HG03045 (cell line): ENCODE measurements around the gene VTCN1.
"Not testable (repeated sequence)": the region's sequence is repeated elsewhere in the genome, so short reads cannot be mapped to it uniquely, and the experiment has no call there.

Source experiments
- ATAC-seq: cut with Tn5 transposase; IDR thresholded peaks from one replicate; pipeline ENCODE4 v1.9.1; 2021; ENCODE audit warnings: mild to moderate bottlenecking, moderate library complexity; ENCODE audit not compliant: unreplicated experiment

VTCN1 gene

GRCh38 chr1:117210831-117211261 is at the start of gene VTCN1:
TSS of gene VTCN1 (minus strand) at chr1:117210927. CDS start at chr1:117210855, 72 bp downstream.
- no peak for ATAC-seq

- ATAC-seq = no peak
These were observed 48.1 kb upstream of the VTCN1 start for GRCh38 chr1:117258791-117259190.

- not testable (repeated sequence) for ATAC-seq
These were observed 47.3 kb upstream of the VTCN1 start for GRCh38 chr1:117258075-117258474.

- no peak for ATAC-seq
These were observed 46.6 kb upstream of the VTCN1 start for GRCh38 chr1:117257291-117257690.

GRCh38 chr1:117250061-117250606 is 39.4 kb upstream of the VTCN1 start:
- no peak for ATAC-seq

GRCh38 chr1:117244971-117245370 is 34.2 kb upstream of the VTCN1 start:
- no peak for ATAC-seq

- ATAC-seq = no peak
These were observed 33.6 kb upstream of the VTCN1 start for GRCh38 chr1:117244306-117244705.

GRCh38 chr1:117241512-117241911 is 30.8 kb upstream of the VTCN1 start:
- no peak for ATAC-seq

- ATAC-seq = no peak
These were observed 29.8 kb upstream of the VTCN1 start for GRCh38 chr1:117240547-117240946.

- ATAC-seq = no peak
These were observed 28.7 kb upstream of the VTCN1 start for GRCh38 chr1:117239467-117239866.

- ATAC-seq = no peak
These were observed 27.1 kb upstream of the VTCN1 start for GRCh38 chr1:117237726-117238381.

GRCh38 chr1:117235863-117236465 is 25.2 kb upstream of the VTCN1 start:
- no peak for ATAC-seq

GRCh38 chr1:117232531-117232930 is 21.8 kb upstream of the VTCN1 start:
- no peak for ATAC-seq

GRCh38 chr1:117231748-117232373 is 21.1 kb upstream of the VTCN1 start:
- no peak for ATAC-seq

GRCh38 chr1:117231312-117231711 is 20.6 kb upstream of the VTCN1 start:
- ATAC-seq = no peak

- ATAC-seq = no peak
These were observed 18.5 kb upstream of the VTCN1 start for GRCh38 chr1:117229217-117229616.

- ATAC-seq = no peak
These were observed 15.2 kb upstream of the VTCN1 start for GRCh38 chr1:117225931-117226330.

GRCh38 chr1:117216718-117217117 is 6.0 kb upstream of the VTCN1 start:
- ATAC-seq = no peak

GRCh38 chr1:117215733-117216462 is 5.2 kb upstream of the VTCN1 start:
- no peak for ATAC-seq

- no peak for ATAC-seq
These were observed 4.3 kb upstream of the VTCN1 start for GRCh38 chr1:117215019-117215418.

- ATAC-seq = no peak
These were observed 2.3 kb upstream of the VTCN1 start for GRCh38 chr1:117213046-117213445.
